Measurements from ENCODE around the gene ZC3H12A. TPM values are rescaled to one million over a fixed set of nuclear protein-coding genes. Genes with fewer than 3 reads are reported as not detected.

Gene ZC3H12A
- total RNA-seq, 6 donors from 2014 or later, result 17.6 to 55.5 (median 26.2) TPM

DNA sequence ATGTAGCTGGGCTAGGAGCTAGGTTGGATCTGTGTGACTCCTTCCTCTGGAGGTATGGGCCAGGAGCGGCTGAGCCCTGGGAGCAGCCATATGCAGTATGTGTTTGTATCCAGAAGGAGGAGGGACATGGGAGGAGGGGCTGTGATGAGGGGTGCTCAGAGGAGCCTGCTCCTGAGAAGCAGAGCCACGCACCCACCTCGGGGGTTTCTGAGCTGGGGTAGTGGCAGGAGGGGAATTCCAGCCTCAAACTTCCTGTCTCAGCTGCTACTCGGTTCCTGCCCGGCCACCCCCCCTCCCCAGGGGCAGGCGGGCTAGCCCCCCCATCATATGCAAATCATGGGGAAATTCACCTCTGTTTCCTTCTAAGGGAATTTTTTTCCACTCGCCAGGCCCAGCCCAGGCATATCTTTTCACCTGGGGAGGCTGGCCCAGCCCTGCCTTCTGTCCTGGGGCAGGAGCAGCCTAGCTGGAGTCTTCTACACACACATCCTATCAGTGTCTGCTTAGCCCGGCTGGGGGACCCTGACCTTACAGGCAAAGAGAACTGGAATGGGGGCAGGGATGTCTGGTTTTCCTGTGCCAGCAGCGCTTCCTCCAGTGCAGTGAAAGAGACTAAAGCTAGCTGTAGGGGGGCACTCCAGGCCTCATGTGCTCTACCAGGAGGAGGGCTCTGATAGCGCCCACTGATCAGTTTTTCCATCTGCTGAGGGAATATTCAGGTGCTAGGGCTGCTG, 3.0 kb downstream of the ZC3H12A start:
- peaks cover 70 to 84% (median 81%) of the 10 kb centered on the region in 4 donors for H3K4me1 ChIP-seq
- peaks cover 8 to 62% (median 37%) of the 10 kb centered on the region in 4 donors for H3K36me3 ChIP-seq
- no peak for ATAC-seq (ENCODE audit: low FRiP score in 2 of 2)

DNA sequence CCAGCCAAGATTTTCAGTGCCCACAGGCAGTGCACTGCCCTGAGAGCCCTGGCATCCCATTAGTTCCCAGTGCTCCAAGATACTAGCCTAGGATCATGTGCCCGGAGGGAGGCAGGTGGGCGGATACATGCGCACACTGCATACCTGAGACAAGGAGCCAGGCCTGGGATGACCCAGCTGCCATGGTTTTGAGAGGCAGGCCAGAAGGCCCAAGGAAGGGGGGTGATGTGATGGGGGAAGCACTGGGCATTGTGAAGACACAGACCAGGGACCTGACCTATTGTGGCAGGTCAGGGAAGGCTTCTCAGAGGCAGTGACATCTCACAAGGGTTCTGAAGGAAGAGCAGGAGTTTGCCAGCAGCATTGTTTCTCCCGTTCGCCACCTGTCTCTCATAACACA, 3.6 kb downstream of the ZC3H12A start:
- ATAC-seq (ENCODE audit: low FRiP score in 2 of 2) (no peak), DNase-seq (peak in 1 of 2 donors; percentile 35)
- H3K4me3 ChIP-seq, result peak overlapping the region in 3 of 4 donors; percentile 81 to 92 (median 88)
- no peaks in the 10 kb centered on the region for H3K27me3 ChIP-seq
- H3K9me3 ChIP-seq, result no peaks in the 10 kb centered on the region
- peak overlapping the region; percentile 96 to 99 (median 96) for H3K27ac ChIP-seq
- 71 to 82% methylated on average over 5 of the region's 5 CpGs for WGBS, 2 donors
- peaks cover 9 to 68% (median 43%) of the 10 kb centered on the region in 4 donors for H3K36me3 ChIP-seq
- TF ChIP-seq, protein P1, sequence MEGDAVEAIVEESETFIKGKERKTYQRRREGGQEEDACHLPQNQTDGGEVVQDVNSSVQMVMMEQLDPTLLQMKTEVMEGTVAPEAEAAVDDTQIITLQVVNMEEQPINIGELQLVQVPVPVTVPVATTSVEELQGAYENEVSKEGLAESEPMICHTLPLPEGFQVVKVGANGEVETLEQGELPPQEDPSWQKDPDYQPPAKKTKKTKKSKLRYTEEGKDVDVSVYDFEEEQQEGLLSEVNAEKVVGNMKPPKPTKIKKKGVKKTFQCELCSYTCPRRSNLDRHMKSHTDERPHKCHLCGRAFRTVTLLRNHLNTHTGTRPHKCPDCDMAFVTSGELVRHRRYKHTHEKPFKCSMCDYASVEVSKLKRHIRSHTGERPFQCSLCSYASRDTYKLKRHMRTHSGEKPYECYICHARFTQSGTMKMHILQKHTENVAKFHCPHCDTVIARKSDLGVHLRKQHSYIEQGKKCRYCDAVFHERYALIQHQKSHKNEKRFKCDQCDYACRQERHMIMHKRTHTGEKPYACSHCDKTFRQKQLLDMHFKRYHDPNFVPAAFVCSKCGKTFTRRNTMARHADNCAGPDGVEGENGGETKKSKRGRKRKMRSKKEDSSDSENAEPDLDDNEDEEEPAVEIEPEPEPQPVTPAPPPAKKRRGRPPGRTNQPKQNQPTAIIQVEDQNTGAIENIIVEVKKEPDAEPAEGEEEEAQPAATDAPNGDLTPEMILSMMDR (IDR thresholded peaks at IDR 0.05), result no peak
- no peak for TF ChIP-seq POLR2A (IDR thresholded peaks at IDR 0.05)
- TF ChIP-seq POLR2AphosphoS5 (IDR thresholded peaks at IDR 0.05), result no peak
- TF ChIP-seq EP300 (IDR thresholded peaks at IDR 0.05), result no peak
- H3K4me1 ChIP-seq, result peaks cover 66 to 78% (median 76%) of the 10 kb centered on the region in 4 donors

More for the DNA sequence above, 3.0 kb downstream of the ZC3H12A start:
- 11 to 27% methylated on average over 7 to 10 of the region's 10 CpGs for WGBS, 2 donors
- H3K27me3 ChIP-seq, result no peaks in the 10 kb centered on the region
- peak; percentile 84 to 90 for DNase-seq
- TF ChIP-seq POLR2A (IDR thresholded peaks at IDR 0.05), result peak in 2 of 4 donors; percentile 25 to 51
- TF ChIP-seq POLR2AphosphoS5 (IDR thresholded peaks at IDR 0.05), result peak; percentile 15 to 71
- peak in 1 of 4 donors; percentile 49 for TF ChIP-seq EP300 (IDR thresholded peaks at IDR 0.05)
- TF ChIP-seq, protein P1 (IDR thresholded peaks at IDR 0.05), result peak in 2 of 6 experiments; percentile 20
- H3K27ac ChIP-seq, result peak overlapping the region; percentile 96 to 99 (median 96)
- H3K9me3 ChIP-seq, result no peaks in the 10 kb centered on the region
- peak overlapping the region; percentile 42 to 92 (median 84) for H3K4me3 ChIP-seq

DNA sequence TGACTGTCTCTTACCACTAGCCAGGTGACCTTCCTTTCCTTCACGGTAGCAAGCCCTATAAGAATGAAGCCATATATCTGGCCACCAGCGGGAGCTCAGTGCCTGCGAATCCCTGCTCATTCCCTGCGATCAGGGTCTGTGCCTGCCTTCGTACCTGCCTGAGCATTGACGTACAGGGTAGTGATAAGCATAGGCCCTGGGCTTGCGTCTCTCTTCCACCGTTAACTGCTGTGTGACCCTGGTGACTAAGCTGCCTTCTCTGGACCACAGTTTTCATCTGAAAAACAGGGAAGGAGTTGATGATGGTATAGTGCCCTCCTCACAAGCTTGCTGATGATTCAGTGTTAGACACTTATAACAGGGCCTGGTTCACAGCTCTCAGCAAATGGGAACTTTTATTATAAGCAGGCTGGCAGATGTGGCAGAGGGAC, 4.1 kb downstream of the ZC3H12A start:
- Histone ChIP-seq H3K27me3 (no peaks in the 10 kb centered on the region), H3K4me3 (peak overlapping the region in 3 of 4 donors; percentile 81 to 92 (median 88)), H3K27ac (peak overlapping the region; percentile 96 to 99 (median 96)), H3K9me3 (no peaks in the 10 kb centered on the region), H3K36me3 (peaks cover 14 to 73% (median 48%) of the 10 kb centered on the region in 4 donors), H3K4me1 (peaks cover 62 to 75% (median 70%) of the 10 kb centered on the region in 4 donors)
- WGBS, 2 donors, result 85 to 89% methylated on average over 8 of the region's 8 CpGs
- ATAC-seq (ENCODE audit: low FRiP score in 2 of 2) (no peak), DNase-seq (no peak)
- TF ChIP-seq, protein P1 (IDR thresholded peaks at IDR 0.05), result no peak
- peak in 1 of 2 donors; percentile 29 for TF ChIP-seq POLR2AphosphoS5 (IDR thresholded peaks at IDR 0.05)

DNA sequence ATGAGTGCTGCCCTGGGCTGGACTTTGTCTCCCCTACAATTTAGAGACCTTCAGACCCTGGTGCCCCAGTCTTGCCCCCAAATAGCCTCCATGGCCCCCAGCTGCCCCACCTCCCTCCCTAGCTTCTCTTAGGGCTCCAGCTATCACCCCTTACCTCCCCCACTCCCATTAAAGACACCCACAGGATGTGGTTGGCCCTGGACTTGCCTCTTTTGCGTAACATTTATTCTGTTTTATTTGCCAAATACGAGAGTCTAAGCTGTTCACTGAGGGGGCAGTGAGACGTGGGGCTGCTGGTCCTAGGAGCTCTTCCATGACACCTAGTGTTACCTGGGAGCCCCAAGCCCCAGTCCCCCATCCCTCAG, 4.5 kb downstream of the ZC3H12A start:
- Histone ChIP-seq H3K36me3 (peaks cover 18 to 77% (median 52%) of the 10 kb centered on the region in 4 donors), H3K27ac (peak overlapping the region; percentile 96 to 99 (median 96)), H3K27me3 (no peaks in the 10 kb centered on the region), H3K4me3 (peak overlapping the region in 3 of 4 donors; percentile 25 to 92 (median 81)), H3K4me1 (peaks cover 62 to 75% (median 69%) of the 10 kb centered on the region in 4 donors), H3K9me3 (no peaks in the 10 kb centered on the region)
- DNase-seq (peak in 1 of 2 donors; percentile 44), ATAC-seq (ENCODE audit: low FRiP score in 2 of 2) (no peak)
- 5 to 32% methylated on average over 3 of the region's 3 CpGs for WGBS, 2 donors
- TF ChIP-seq EP300 (IDR thresholded peaks at IDR 0.05) (no peak), POLR2A (IDR thresholded peaks at IDR 0.05) (no peak), POLR2AphosphoS5 (IDR thresholded peaks at IDR 0.05) (no peak)
- TF ChIP-seq, protein P1 (IDR thresholded peaks at IDR 0.05), result no peak
